A673 (cell line): ENCODE results near the gene TCF7L1. TPM values are rescaled to one million over a fixed set of nuclear protein-coding genes. Genes with fewer than 3 reads are reported as not detected.
"Not testable (repeated sequence)": the region's sequence is repeated elsewhere in the genome, so short reads cannot be mapped to it uniquely, and the experiment has no call there.

Experiments
- BruUV-seq: library from RNA; stranded (reverse); fragments of 400-500 nt; replicated peaks from 2 replicates; lab custom pipeline; 2021; lab: Mats Ljungman, UMichigan
- CTCF ChIA-PET: fragments of 300-600 bp; sonication (Branson Sonifier 250); formaldehyde crosslinking; loops from one replicate; lab custom pipeline; 2022; ENCODE audit warnings: antibody characterized with exemption; lab: Charles Lee
- POLR2A ChIA-PET: fragments of 300-600 bp; sonication (Branson Sonifier 250); formaldehyde crosslinking; loops from one replicate; lab custom pipeline; 2022; ENCODE audit warnings: antibody characterized with exemption; ENCODE audit not compliant: low non-redundant PET; lab: Charles Lee
- DNase-seq: peaks from one replicate; pipeline ENCODE4 v3.0.0-alpha.2; 2015; ENCODE audit warnings: low spot score
- H3K27ac ChIP-seq: fragments of 200-600 bp; sonication (generic); 2 replicates; pipeline ENCODE4 v1.5.1; 2016; ENCODE audit warnings: mixed run types, low read depth, mild to moderate bottlenecking, mixed read lengths, antibody characterized with exemption, low read length; ENCODE audit not compliant: poor library complexity, severe bottlenecking
- H3K27me3 ChIP-seq: fragments of 200-600 bp; sonication (generic); replicated peaks from 2 replicates; pipeline ENCODE4 v1.6.1; 2017; ENCODE audit warnings: mixed run types, low read depth, mild to moderate bottlenecking, mixed read lengths, antibody characterized with exemption, low read length; ENCODE audit not compliant: insufficient read depth, poor library complexity
- H3K36me3 ChIP-seq: fragments of 200-600 bp; sonication (generic); 2 replicates; pipeline ENCODE4 v1.6.1; 2016; ENCODE audit warnings: mixed run types, mild to moderate bottlenecking, mixed read lengths, antibody characterized with exemption, low read length; ENCODE audit not compliant: insufficient read depth, poor library complexity, severe bottlenecking
- H3K4me1 ChIP-seq: fragments of 200-600 bp; sonication (generic); 2 replicates; pipeline ENCODE4 v1.6.1; 2017; ENCODE audit warnings: mixed run types, mild to moderate bottlenecking, mixed read lengths, antibody characterized with exemption, low read length; ENCODE audit not compliant: insufficient read depth, poor library complexity, severe bottlenecking
- H3K4me3 ChIP-seq: fragments of 200-600 bp; sonication (generic); 2 replicates; pipeline ENCODE4 v1.5.1; 2016; ENCODE audit warnings: low read depth, mixed run types, mild to moderate bottlenecking, mixed read lengths, low read length; ENCODE audit not compliant: poor library complexity, severe bottlenecking
- H3K9me3 ChIP-seq: fragments of 200-600 bp; sonication (generic); 2 replicates; pipeline ENCODE4 v1.6.1; 2016; ENCODE audit warnings: mixed run types, low read depth, mild to moderate bottlenecking, mixed read lengths, antibody characterized with exemption, low read length; ENCODE audit not compliant: poor library complexity, severe bottlenecking
- EZH2 ChIP-seq: fragments of 200-600 bp; sonication (generic); IDR thresholded peaks from 2 replicates; pipeline ENCODE4 v1.6.1; 2017; ENCODE audit warnings: borderline replicate concordance, low read depth, mild to moderate bottlenecking, mixed read lengths, antibody characterized with exemption, low read length; ENCODE audit not compliant: poor library complexity, severe bottlenecking
- intact Hi-C: fragments of 100-400 bp; cut with micrococcal nuclease; formaldehyde crosslinking; loops from one replicate; pipeline ENCODE4 v1.10.0; 2022; ENCODE audit not compliant: unreplicated experiment
- total RNA-seq: library from RNA; stranded (reverse); gene quantifications from 2 replicates; pipeline ENCODE4 v1.2.3, GENCODE V29; 2021
- TF ChIP-seq, protein P1 (sequence below): fragments of 300-800, 200-600 bp; sonication (generic); conservative IDR thresholded peaks from 2 replicates; pipeline ENCODE4 v1.5.1; 2017; ENCODE audit warnings: low read depth, mild to moderate bottlenecking, antibody characterized with exemption, low read length, moderate library complexity, mixed read lengths

TCF7L1 gene
- total RNA-seq, 1 experiment from 2014 or later = 21.9 TPM

DNA sequence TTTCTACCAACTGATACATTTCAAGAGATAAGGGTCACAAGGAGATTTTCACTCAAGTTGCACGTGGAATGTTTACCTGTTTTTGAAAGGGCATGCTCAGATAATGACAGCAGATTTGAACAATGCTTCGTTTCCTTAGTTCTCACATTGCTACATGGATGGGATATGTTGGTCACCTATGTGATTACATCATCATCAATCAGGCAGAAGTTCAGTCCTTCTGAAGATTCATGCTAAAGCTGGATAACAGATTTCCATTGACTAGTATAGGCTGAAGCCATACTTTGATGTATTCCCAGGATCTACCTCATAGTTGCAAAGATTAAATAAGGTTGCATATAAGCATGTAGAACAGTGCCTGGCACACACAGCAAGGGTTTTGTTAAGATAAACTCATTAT is 19.7 kb downstream of the TCF7L1 start:
- Histone ChIP-seq H3K4me1 (peaks cover 27% of the 10 kb centered on the region), H3K27ac (no peak overlapping the region), H3K27me3 (no peaks in the 10 kb centered on the region), H3K36me3 (no peaks in the 10 kb centered on the region), H3K4me3 (no peak overlapping the region), H3K9me3 (no peaks in the 10 kb centered on the region)
- POLR2A ChIA-PET = no interaction called here
- no peak for DNase-seq
- BruUV-seq = no TSS peak
- TF ChIP-seq, protein P1, sequence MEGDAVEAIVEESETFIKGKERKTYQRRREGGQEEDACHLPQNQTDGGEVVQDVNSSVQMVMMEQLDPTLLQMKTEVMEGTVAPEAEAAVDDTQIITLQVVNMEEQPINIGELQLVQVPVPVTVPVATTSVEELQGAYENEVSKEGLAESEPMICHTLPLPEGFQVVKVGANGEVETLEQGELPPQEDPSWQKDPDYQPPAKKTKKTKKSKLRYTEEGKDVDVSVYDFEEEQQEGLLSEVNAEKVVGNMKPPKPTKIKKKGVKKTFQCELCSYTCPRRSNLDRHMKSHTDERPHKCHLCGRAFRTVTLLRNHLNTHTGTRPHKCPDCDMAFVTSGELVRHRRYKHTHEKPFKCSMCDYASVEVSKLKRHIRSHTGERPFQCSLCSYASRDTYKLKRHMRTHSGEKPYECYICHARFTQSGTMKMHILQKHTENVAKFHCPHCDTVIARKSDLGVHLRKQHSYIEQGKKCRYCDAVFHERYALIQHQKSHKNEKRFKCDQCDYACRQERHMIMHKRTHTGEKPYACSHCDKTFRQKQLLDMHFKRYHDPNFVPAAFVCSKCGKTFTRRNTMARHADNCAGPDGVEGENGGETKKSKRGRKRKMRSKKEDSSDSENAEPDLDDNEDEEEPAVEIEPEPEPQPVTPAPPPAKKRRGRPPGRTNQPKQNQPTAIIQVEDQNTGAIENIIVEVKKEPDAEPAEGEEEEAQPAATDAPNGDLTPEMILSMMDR = no peak
- TF ChIP-seq EZH2 = no peak
- intact Hi-C loops = no loop called here
- CTCF ChIA-PET = no interaction called here

DNA sequence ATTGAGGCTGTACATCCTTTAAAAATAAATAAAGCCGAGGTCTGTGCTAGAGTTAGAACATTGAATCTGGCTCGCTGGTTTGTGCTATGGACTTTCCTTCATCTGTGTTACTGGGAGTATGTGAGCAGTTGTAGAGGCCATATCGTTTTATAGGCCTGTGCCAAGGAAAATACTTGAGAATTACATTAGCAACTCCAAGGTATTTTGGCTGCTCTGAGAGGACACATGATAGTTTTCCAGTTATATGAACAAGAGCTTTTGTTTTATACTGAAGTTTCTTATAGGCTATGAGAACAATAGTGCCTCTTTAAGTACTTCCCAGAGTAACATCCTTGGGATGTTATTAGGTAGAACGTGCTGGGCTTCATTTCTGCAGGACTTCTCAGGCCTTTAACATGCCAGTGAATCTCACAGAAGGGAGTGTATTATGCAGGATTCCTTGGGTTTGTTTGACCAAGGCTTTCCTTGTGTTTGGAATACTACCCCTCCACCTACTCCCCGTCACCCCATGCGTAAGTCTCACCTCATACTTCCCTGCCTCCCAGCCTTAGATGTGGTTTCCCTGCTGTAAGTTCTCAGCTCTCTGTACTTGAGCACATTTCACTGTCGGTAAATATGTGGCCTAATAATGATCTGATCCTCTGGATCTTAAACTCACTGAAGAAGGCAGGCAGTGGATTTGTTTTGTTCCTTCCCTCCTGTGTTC is 21.0 kb downstream of the TCF7L1 start:
- H3K9me3 ChIP-seq = no peaks in the 10 kb centered on the region
- intact Hi-C loops = no loop called here
- no peak overlapping the region for H3K4me3 ChIP-seq
- CTCF ChIA-PET = no interaction called here
- no TSS peak for BruUV-seq
- no peaks in the 10 kb centered on the region for H3K27me3 ChIP-seq
- TF ChIP-seq, protein P1 = no peak
- TF ChIP-seq EZH2 = no peak
- H3K27ac ChIP-seq = no peak overlapping the region
- DNase-seq = no peak
- H3K36me3 ChIP-seq = no peaks in the 10 kb centered on the region
- POLR2A ChIA-PET = no interaction called here
- H3K4me1 ChIP-seq = peaks cover 27% of the 10 kb centered on the region

DNA sequence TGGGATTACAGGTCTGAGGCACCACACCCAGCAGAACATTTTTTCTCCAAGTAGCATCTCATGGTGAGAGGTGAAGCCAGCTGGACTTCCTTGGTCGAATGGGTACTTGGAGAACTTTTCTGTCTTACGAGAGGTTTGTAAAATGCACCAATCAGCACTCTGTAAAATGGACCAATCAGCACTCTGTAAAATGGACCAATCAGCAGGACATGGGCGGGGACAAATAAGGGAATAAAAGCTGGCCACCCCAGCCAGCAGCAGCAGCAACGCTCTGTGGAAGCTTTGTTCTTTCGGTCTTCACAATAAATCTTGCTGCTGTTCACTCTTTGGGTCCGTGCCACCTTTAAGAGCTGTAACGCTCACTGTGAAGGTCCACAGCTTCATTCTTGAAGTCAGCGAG is 21.9 kb downstream of the TCF7L1 start:
- BruUV-seq, CTCF ChIA-PET, H3K9me3 ChIP-seq: not testable (repeated sequence)

DNA sequence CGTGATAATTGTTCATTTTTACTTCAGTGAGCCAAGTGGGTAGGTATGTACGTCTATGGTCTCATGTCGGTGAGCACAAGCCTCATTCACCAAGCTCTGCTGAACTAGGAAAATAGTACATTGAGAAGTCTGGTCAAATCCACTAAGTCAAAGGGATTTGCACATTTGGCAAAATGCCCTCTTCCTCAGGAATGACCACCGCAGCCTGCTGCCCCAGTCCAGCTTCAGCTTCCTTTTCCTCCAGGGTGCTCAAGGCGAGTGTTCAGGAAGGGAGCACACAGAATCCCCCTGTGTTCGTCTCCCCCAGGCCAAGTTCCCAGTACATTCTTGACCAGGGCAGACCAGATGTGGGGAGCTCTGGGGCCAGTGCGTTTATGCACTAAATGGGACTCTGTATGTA is 23.0 kb downstream of the TCF7L1 start:
- CTCF ChIA-PET = no interaction called here
- Histone ChIP-seq H3K9me3 (no peaks in the 10 kb centered on the region), H3K4me1 (peaks cover 24% of the 10 kb centered on the region), H3K27ac (no peak overlapping the region), H3K4me3 (no peak overlapping the region), H3K27me3 (no peaks in the 10 kb centered on the region), H3K36me3 (no peaks in the 10 kb centered on the region)
- POLR2A ChIA-PET = no interaction called here
- DNase-seq = no peak
- no peak for TF ChIP-seq EZH2
- TF ChIP-seq, protein P1 = no peak
- intact Hi-C loops = no loop called here
- BruUV-seq = no TSS peak

More for the DNA sequence above, 21.9 kb downstream of the TCF7L1 start:
- POLR2A ChIA-PET, intact Hi-C loops, DNase-seq, H3K4me3 ChIP-seq, H3K36me3 ChIP-seq, H3K27ac ChIP-seq, H3K27me3 ChIP-seq: not testable (repeated sequence)
- H3K4me1 ChIP-seq = peaks cover 27% of the 10 kb centered on the region
